AG04449 (cell line): ENCODE data around the gene FLT1.

Experiments used
- CTCF ChIA-PET: fragments of 350-600 bp; formaldehyde crosslinking; extraction: SDS; loops from one replicate; lab custom pipeline; 2021; ENCODE audit warnings: antibody characterized with exemption; lab: Yijun Ruan, JAX
- POLR2A ChIA-PET: fragments of 400-600, 350-600 bp; formaldehyde crosslinking; extraction: SDS; loops from one replicate; lab custom pipeline; 2020; ENCODE audit warnings: antibody characterized with exemption, inconsistent platforms; lab: Yijun Ruan, JAX
- DNase-seq: peaks from one replicate; pipeline ENCODE4 v3.0.0-alpha.2; 2010; ENCODE audit warnings: low read depth, low spot score
- H3K4me3 ChIP-seq: 2 replicates; pipeline ENCODE4 v1.5.1; 2011; ENCODE audit warnings: low read depth, mild to moderate bottlenecking, control low read depth, low read length
- CTCF ChIP-seq: IDR thresholded peaks from one replicate; pipeline ENCODE4 v1.5.1; 2011; ENCODE audit warnings: mild to moderate bottlenecking, moderate library complexity, low read length, control low read depth, inconsistent platforms; ENCODE audit not compliant: insufficient read depth; ENCODE audit errors: missing control alignments

Gene FLT1

GRCh38 chr13:28530729-28531076 lies 35.8 kb upstream of the FLT1 start:
- CTCF ChIA-PET, result interaction anchor here (0.8 to 3.1 kb wide), 6 partner anchors 37 to 206 kb away, joined by 3 to 19 read pairs (median 4); partner anchors contain the start of gene POMP
- DNase-seq, result no peak
- peak; percentile 13 for TF ChIP-seq CTCF
- POLR2A ChIA-PET, result no interaction called here
- H3K4me3 ChIP-seq, result peak overlapping the region; percentile 56

GRCh38 chr13:28529836-28530235 lies 34.9 kb upstream of the FLT1 start:
- CTCF ChIA-PET, result interaction anchor here (1.3 to 3.1 kb wide), 3 partner anchors 38 to 205 kb away, joined by 3 to 19 read pairs (median 14); no protein-coding TSS in a partner anchor
- no peak overlapping the region for H3K4me3 ChIP-seq
- no peak for DNase-seq
- TF ChIP-seq CTCF, result no peak
- POLR2A ChIA-PET, result no interaction called here

- DNase-seq, result no peak
- POLR2A ChIA-PET, result no interaction called here
- no peak for TF ChIP-seq CTCF
- CTCF ChIA-PET, result interaction anchor here (0.7 to 2.7 kb wide), 2 partner anchors 11 to 108 kb away, joined by 3 to 14 read pairs; no protein-coding TSS in a partner anchor
- no peak overlapping the region for H3K4me3 ChIP-seq
These were observed 33.9 kb upstream of the FLT1 start for GRCh38 chr13:28528848-28529247.

- ChIA-PET CTCF (interaction anchor here (1.1 kb wide), 1 partner anchor 15 kb away, joined by 3 read pairs; no protein-coding TSS in a partner anchor), POLR2A (no interaction called here)
- no peak overlapping the region for H3K4me3 ChIP-seq
- DNase-seq, result no peak
- no peak for TF ChIP-seq CTCF
These were observed 33.5 kb upstream of the FLT1 start for GRCh38 chr13:28528388-28528787.

GRCh38 chr13:28527629-28528028 lies 32.7 kb upstream of the FLT1 start:
- no peak overlapping the region for H3K4me3 ChIP-seq
- ChIA-PET CTCF (interaction anchor here (1.1 kb wide), 1 partner anchor 16 kb away, joined by 3 read pairs; no protein-coding TSS in a partner anchor), POLR2A (no interaction called here)
- TF ChIP-seq CTCF, result no peak
- no peak for DNase-seq

GRCh38 chr13:28526876-28527275 lies 31.9 kb upstream of the FLT1 start:
- ChIA-PET CTCF (no interaction called here), POLR2A (no interaction called here)
- no peak overlapping the region for H3K4me3 ChIP-seq
- no peak for TF ChIP-seq CTCF
- no peak for DNase-seq
